SK-N-SH (cell line): Measurements from ENCODE around the gene NRDE2.

Experiments
- CTCF ChIP-seq: fragments of 200-600 bp; sonication (generic); IDR thresholded peaks from 2 replicates; pipeline ENCODE4 v1.6.1; 2017; ENCODE audit warnings: antibody characterized with exemption, mild to moderate bottlenecking, moderate library complexity
- ELF1 ChIP-seq: IDR thresholded peaks from 2 replicates; pipeline ENCODE4 v1.4.0; 2012
- EZH2phosphoT487 ChIP-seq: fragments of 200-600 bp; sonication (generic); IDR thresholded peaks from 2 replicates; pipeline ENCODE4 v1.6.1; 2017; ENCODE audit warnings: low read depth, mixed run types, mild to moderate bottlenecking, antibody characterized with exemption, moderate library complexity, borderline replicate concordance
- GABPA ChIP-seq: IDR thresholded peaks from 2 replicates; pipeline ENCODE4 v1.4.0; 2012; ENCODE audit warnings: low read depth, mild to moderate bottlenecking
- IRF3 ChIP-seq: fragments of 150-350 bp; IDR thresholded peaks from 2 replicates; pipeline ENCODE4 v1.6.1; 2016; ENCODE audit warnings: mild to moderate bottlenecking, low read depth, low read length
- JUND ChIP-seq: IDR thresholded peaks from 2 replicates; pipeline ENCODE4 v1.4.0; 2012
- NRF1 ChIP-seq: IDR thresholded peaks from 2 replicates; pipeline ENCODE4 v1.6.1; 2012; ENCODE audit warnings: low read depth, mild to moderate bottlenecking, low read length
- POLR2AphosphoS5 ChIP-seq: IDR thresholded peaks from 2 replicates; pipeline ENCODE4 v1.6.1; 2012; ENCODE audit warnings: low read depth, low read length
- SIN3A ChIP-seq: IDR thresholded peaks from 2 replicates; pipeline ENCODE4 v1.6.1; 2012; ENCODE audit warnings: low read depth, mild to moderate bottlenecking, low read length, moderate library complexity, borderline replicate concordance
- SMC3 ChIP-seq: IDR thresholded peaks from 2 replicates; pipeline ENCODE4 v1.6.1; 2012; ENCODE audit warnings: low read depth, low read length, improper control_type of control experiment
- TCF12 ChIP-seq: IDR thresholded peaks from 2 replicates; pipeline ENCODE4 v1.4.0; 2012
- YY1 ChIP-seq: IDR thresholded peaks from 2 replicates; pipeline ENCODE4 v1.4.0; 2012; ENCODE audit warnings: low read depth, mild to moderate bottlenecking
- ZBTB33 ChIP-seq: IDR thresholded peaks from 2 replicates; pipeline ENCODE4 v1.4.0; 2012; ENCODE audit warnings: low read depth, borderline replicate concordance

DNA sequence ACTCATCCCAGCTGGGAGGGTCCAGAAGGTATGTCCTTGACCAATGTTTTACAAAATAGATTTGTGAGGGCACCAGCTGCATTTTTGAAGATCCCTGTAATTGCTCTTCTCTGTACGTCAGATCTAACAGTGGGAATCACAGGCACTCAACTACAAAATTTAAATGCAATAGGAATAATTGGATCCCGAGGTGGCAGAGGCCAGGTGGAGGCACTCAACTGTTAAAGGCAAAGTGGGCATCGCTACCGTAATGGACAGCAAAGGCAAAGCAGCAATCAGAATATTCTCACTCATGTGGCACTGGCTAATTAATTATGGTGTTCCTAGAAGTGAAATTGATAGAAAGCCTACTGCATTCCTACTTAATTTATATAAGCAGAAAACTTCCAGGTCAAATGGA is 103.3 kb downstream of the NRDE2 start:
- TF ChIP-seq POLR2AphosphoS5 (no peak), CTCF (no peak), SMC3 (no peak), TCF12 (no peak), GABPA (no peak), ZBTB33 (no peak), JUND (no peak), NRF1 (no peak), EZH2phosphoT487 (no peak), IRF3 (no peak), SIN3A (no peak), ELF1 (no peak), YY1 (no peak)
